KMS-11 (cell line): ENCODE results near the gene FGF9.

Source experiments
- H2AFZ ChIP-seq: fragments of 200-600 bp; sonication (generic); 2 replicates; pipeline ENCODE4 v1.6.1; 2016; ENCODE audit warnings: antibody characterized with exemption, mixed run types, low read depth
- H3K27ac ChIP-seq: fragments of 200-600 bp; sonication (generic); 2 replicates; pipeline ENCODE4 v1.6.1; 2016; ENCODE audit warnings: mild to moderate bottlenecking, mixed run types
- H3K27me3 ChIP-seq: fragments of 200-600 bp; sonication (generic); 2 replicates; pipeline ENCODE4 v1.6.1; 2017; ENCODE audit warnings: mild to moderate bottlenecking, low read depth, mixed run types, moderate library complexity; ENCODE audit not compliant: insufficient read depth
- H3K36me3 ChIP-seq: fragments of 200-600 bp; sonication (generic); 2 replicates; pipeline ENCODE4 v1.6.1; 2017; ENCODE audit warnings: mild to moderate bottlenecking, mixed run types; ENCODE audit not compliant: insufficient read depth
- H3K4me1 ChIP-seq: fragments of 200-600 bp; sonication (generic); 2 replicates; pipeline ENCODE4 v1.6.1; 2016; ENCODE audit warnings: mild to moderate bottlenecking, low read depth, mixed run types; ENCODE audit not compliant: poor library complexity, severe bottlenecking
- H3K4me2 ChIP-seq: fragments of 200-600 bp; sonication (generic); 2 replicates; pipeline ENCODE4 v1.7.0; 2016; ENCODE audit warnings: mild to moderate bottlenecking, mixed run types
- H3K4me3 ChIP-seq: fragments of 200-600 bp; sonication (generic); IDR thresholded peaks from 2 replicates; pipeline ENCODE4 v1.6.1; 2017; ENCODE audit warnings: low read depth, low read length, mixed read lengths; ENCODE audit not compliant: insufficient read depth
- H3K79me2 ChIP-seq: fragments of 200-600 bp; sonication (generic); 2 replicates; pipeline ENCODE4 v1.6.1; 2016; ENCODE audit warnings: low read depth, mixed run types; ENCODE audit not compliant: insufficient read depth
- H3K9ac ChIP-seq: fragments of 200-600 bp; sonication (generic); 2 replicates; pipeline ENCODE4 v1.6.1; 2016; ENCODE audit warnings: mild to moderate bottlenecking, mixed run types
- H4K20me1 ChIP-seq: fragments of 200-600 bp; sonication (generic); 2 replicates; pipeline ENCODE4 v1.6.1; 2016; ENCODE audit warnings: mild to moderate bottlenecking, mixed run types; ENCODE audit not compliant: insufficient read depth
- CTCF ChIP-seq: fragments of 200-600 bp; sonication (generic); conservative IDR thresholded peaks from 2 replicates; pipeline ENCODE4 v1.6.1; 2017; ENCODE audit warnings: low read depth, mild to moderate bottlenecking, antibody characterized with exemption, low read length, moderate library complexity, mixed read lengths

The FGF9 gene

GRCh38 chr13:21752501-21752900 lies 81.6 kb downstream of the FGF9 start:
- no peak overlapping the region for H3K9ac ChIP-seq
- H3K36me3 ChIP-seq = no peaks in the 10 kb centered on the region
- H3K27me3 ChIP-seq = no peaks in the 10 kb centered on the region
- no peaks in the 10 kb centered on the region for H3K79me2 ChIP-seq
- no peak overlapping the region for H3K4me2 ChIP-seq
- no peak overlapping the region for H3K27ac ChIP-seq
- H3K4me1 ChIP-seq = no peaks in the 10 kb centered on the region
- H4K20me1 ChIP-seq = no peaks in the 10 kb centered on the region
- no peak overlapping the region for H2AFZ ChIP-seq
- H3K4me3 ChIP-seq = no peak overlapping the region
- TF ChIP-seq CTCF = no peak

GRCh38 chr13:21753117-21753729 lies 82.3 kb downstream of the FGF9 start:
- no peaks in the 10 kb centered on the region for H4K20me1 ChIP-seq
- no peaks in the 10 kb centered on the region for H3K36me3 ChIP-seq
- no peak overlapping the region for H2AFZ ChIP-seq
- no peak overlapping the region for H3K27ac ChIP-seq
- no peak overlapping the region for H3K4me2 ChIP-seq
- no peak overlapping the region for H3K9ac ChIP-seq
- H3K27me3 ChIP-seq = no peaks in the 10 kb centered on the region
- H3K4me3 ChIP-seq = no peak overlapping the region
- H3K4me1 ChIP-seq = no peaks in the 10 kb centered on the region
- H3K79me2 ChIP-seq = no peaks in the 10 kb centered on the region
- TF ChIP-seq CTCF = no peak
